ENCODE data around the gene RAB36. TPM values are rescaled to one million over a fixed set of nuclear protein-coding genes. Genes with fewer than 3 reads are reported as not detected.

Gene RAB36
- total RNA-seq, 1 experiment from 2014 or later: 1.1 TPM

- no TSS peak for BruUV-seq (replicated peaks)
- Histone ChIP-seq H3F3A (ENCODE audit: low read length, unreplicated experiment) (no peaks in the 10 kb centered on the region), H3K9me3 (ENCODE audit: low read length) (no peaks in the 10 kb centered on the region), H3K36me3 (ENCODE audit: low read depth, low read length) (no peaks in the 10 kb centered on the region), H3K4me2 (ENCODE audit: low read length) (no peak overlapping the region), H3K27me3 (ENCODE audit: low read length) (no peaks in the 10 kb centered on the region), H3K9me2 (replicated peaks; ENCODE audit: low read length) (no peaks in the 10 kb centered on the region), H3K9ac (ENCODE audit: low read length) (no peak overlapping the region), H3K4me3 (ENCODE audit: low read length) (no peak overlapping the region), H3K27ac (ENCODE audit: low read length) (no peak overlapping the region), H3K4me1 (ENCODE audit: insufficient read depth, low read length) (peaks cover 13% of the 10 kb centered on the region), H4K20me1 (ENCODE audit: low read length) (no peaks in the 10 kb centered on the region), H3K79me2 (ENCODE audit: low read length) (peaks cover 87% of the 10 kb centered on the region), H2AFZ (ENCODE audit: low read length) (no peak overlapping the region)
- TF ChIP-seq EZH2phosphoT487 (IDR thresholded peaks at IDR 0.05; ENCODE audit: borderline replicate concordance, low read length) (no peak), EZH2 (IDR thresholded peaks at IDR 0.05; ENCODE audit: low read length, unreplicated experiment) (no peak)
- TF ChIP-seq, protein P1, sequence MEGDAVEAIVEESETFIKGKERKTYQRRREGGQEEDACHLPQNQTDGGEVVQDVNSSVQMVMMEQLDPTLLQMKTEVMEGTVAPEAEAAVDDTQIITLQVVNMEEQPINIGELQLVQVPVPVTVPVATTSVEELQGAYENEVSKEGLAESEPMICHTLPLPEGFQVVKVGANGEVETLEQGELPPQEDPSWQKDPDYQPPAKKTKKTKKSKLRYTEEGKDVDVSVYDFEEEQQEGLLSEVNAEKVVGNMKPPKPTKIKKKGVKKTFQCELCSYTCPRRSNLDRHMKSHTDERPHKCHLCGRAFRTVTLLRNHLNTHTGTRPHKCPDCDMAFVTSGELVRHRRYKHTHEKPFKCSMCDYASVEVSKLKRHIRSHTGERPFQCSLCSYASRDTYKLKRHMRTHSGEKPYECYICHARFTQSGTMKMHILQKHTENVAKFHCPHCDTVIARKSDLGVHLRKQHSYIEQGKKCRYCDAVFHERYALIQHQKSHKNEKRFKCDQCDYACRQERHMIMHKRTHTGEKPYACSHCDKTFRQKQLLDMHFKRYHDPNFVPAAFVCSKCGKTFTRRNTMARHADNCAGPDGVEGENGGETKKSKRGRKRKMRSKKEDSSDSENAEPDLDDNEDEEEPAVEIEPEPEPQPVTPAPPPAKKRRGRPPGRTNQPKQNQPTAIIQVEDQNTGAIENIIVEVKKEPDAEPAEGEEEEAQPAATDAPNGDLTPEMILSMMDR (conservative IDR thresholded peaks at IDR 0.05; ENCODE audit: low read depth, low read length): no peak
- intact Hi-C loops (cut with micrococcal nuclease): no loop called here
- ATAC-seq: no peak
- ChIA-PET POLR2A (ENCODE audit: unreplicated experiment) (no interaction called here), CTCF (no interaction called here)
- DNase-seq: no peak
These were observed 68.5 kb downstream of the RAB36 start for GRCh38 chr22:23213581-23214334.

Other genes with a start within 250 kb of the RAB36 start
- gene GNAZ, start 75.0 kb upstream of the RAB36 start, total RNA-seq (2014; rRNA removed): 14.4 and 17.6 TPM in 2 replicates
- gene RSPH14, start 3.5 kb upstream of the RAB36 start, total RNA-seq (2014; rRNA removed): 0.35 and 0.44 TPM in 2 replicates
- 36.8 and 46.8 TPM in 2 replicates for gene BCR, start 35.0 kb downstream of the RAB36 start, total RNA-seq (2014; rRNA removed)

Data from PC-3 (cell line).